HFF-Myc (cell line): ENCODE measurements around the gene THSD7A.

Experiments used
- DNase-seq: peaks from one replicate; pipeline ENCODE4 v3.0.0-alpha.2; 2011; ENCODE audit warnings: low read depth; ENCODE audit errors: extremely low read depth
- H3K4me3 ChIP-seq: replicated peaks from 2 replicates; pipeline ENCODE4 v1.5.1; 2011; ENCODE audit warnings: low read depth, mild to moderate bottlenecking, control low read depth, low read length
- CTCF ChIP-seq: IDR thresholded peaks from 2 replicates; pipeline ENCODE4 v1.5.1; 2012; ENCODE audit warnings: mild to moderate bottlenecking, low read depth, low read length, control low read depth; ENCODE audit errors: missing control alignments

Gene THSD7A

GRCh38 chr7:11473807-11474424 is 358.1 kb downstream of the THSD7A start:
- DNase-seq: no peak
- TF ChIP-seq CTCF: no peak
- H3K4me3 ChIP-seq: no peak overlapping the region

GRCh38 chr7:11473220-11473619 is 358.8 kb downstream of the THSD7A start:
- no peak overlapping the region for H3K4me3 ChIP-seq
- DNase-seq: no peak
- no peak for TF ChIP-seq CTCF

GRCh38 chr7:11472646-11473045 is 359.4 kb downstream of the THSD7A start:
- TF ChIP-seq CTCF: no peak
- no peak for DNase-seq
- H3K4me3 ChIP-seq: no peak overlapping the region

GRCh38 chr7:11471255-11471654 is 360.7 kb downstream of the THSD7A start:
- no peak for DNase-seq
- TF ChIP-seq CTCF: no peak
- no peak overlapping the region for H3K4me3 ChIP-seq

GRCh38 chr7:11469028-11469745 is 362.8 kb downstream of the THSD7A start:
- TF ChIP-seq CTCF: no peak
- H3K4me3 ChIP-seq: no peak overlapping the region
- no peak for DNase-seq

- no peak overlapping the region for H3K4me3 ChIP-seq
- no peak for TF ChIP-seq CTCF
- no peak for DNase-seq
Measured at GRCh38 chr7:11466517-11467105, 365.4 kb downstream of the THSD7A start.
